Aorta (tissue), 5 donors: ENCODE measurements around the gene NUP93. TPM values are rescaled to one million over a fixed set of nuclear protein-coding genes. Genes with fewer than 3 reads are reported as not detected.

ENCODE experiments used
- ATAC-seq: fragments of 200-7000 bp; cut with Tn5 transposase; one replicate; pipeline ENCODE4 v1.9.1; 2022; ENCODE audit warnings: moderate library complexity; ENCODE audit not compliant: low FRiP score
- DNase-seq, 2 donors: peaks; one replicate each; pipeline ENCODE4 v3.0.0-alpha.2; 2020
- H3K27ac ChIP-seq, 2 donors: one replicate each; pipeline ENCODE4 v1.5.1; 2013; ENCODE audit warnings: low read length in 2 of 2, mild to moderate bottlenecking in 2 of 2, moderate library complexity in 2 of 2, control low read depth in 1 of 2, inconsistent platforms in 1 of 2, low read depth in 1 of 2
- H3K27me3 ChIP-seq, 2 donors: one replicate each; pipeline ENCODE4 v1.6.1; 2013; ENCODE audit warnings: control low read depth in 1 of 2, low read length in 1 of 2, mild to moderate bottlenecking in 1 of 2, moderate library complexity in 1 of 2; ENCODE audit not compliant: insufficient read depth in 2 of 2, control insufficient read depth in 1 of 2
- H3K36me3 ChIP-seq, 2 donors: one replicate each; pipeline ENCODE4 v1.6.1; 2013; ENCODE audit warnings: control low read depth in 1 of 2, low read length in 1 of 2, mild to moderate bottlenecking in 1 of 2; ENCODE audit not compliant: insufficient read depth in 2 of 2, control insufficient read depth in 1 of 2
- H3K4me1 ChIP-seq, 2 donors: one replicate each; pipeline ENCODE4 v1.6.1; 2013; ENCODE audit warnings: low read length in 2 of 2, control low read depth in 1 of 2, mild to moderate bottlenecking in 1 of 2, moderate library complexity in 1 of 2; ENCODE audit not compliant: insufficient read depth in 2 of 2, control insufficient read depth in 1 of 2
- H3K4me3 ChIP-seq, 2 donors: one replicate each; pipeline ENCODE4 v1.5.1; 2013; ENCODE audit warnings: low read length in 2 of 2, control low read depth in 1 of 2, mild to moderate bottlenecking in 1 of 2
- H3K9me3 ChIP-seq: one replicate; pipeline ENCODE4 v1.6.1; 2013; ENCODE audit warnings: mild to moderate bottlenecking, low read length; ENCODE audit not compliant: control insufficient read depth
- WGBS, 2 donors: extraction: QIAGEN DNeasy Blood & Tissue Kit; methylation state at CpG; one replicate each; pipeline ENCODE4 v1.1.7; 2013; 5-methylcytosine and 5-hydroxymethylcytosine counted together
- intact Hi-C, 2 donors: fragments of 100-400 bp; cut with DNase I; formaldehyde crosslinking; loops; one replicate each; pipeline versions ENCODE4 v1.14.2 to v1.15.0; 2022
- polyA plus RNA-seq, 2 donors: library from polyadenylated mRNA; stranded (reverse); fragments of 200-250 nt; gene quantifications; one replicate each; pipeline ENCODE4 v1.2.3, GENCODE V29; 2013
- total RNA-seq, 2 donors: library from RNA; stranded (reverse); fragmentation: NEBNext Ultra II Directional; extraction: Animal tissue kit (Norgen Biotek cat#: 25700); gene quantifications; one replicate each; pipeline ENCODE4 v1.2.1, GENCODE V29; 2021
- donor health status: healthy with polysubstance abuse.
- donor health status: Bipolar disorder and iron deficiency.
- donor health status: DM: no; HTN: no; CAD: no.
- donor health status: DM: no; HTN: no; CAD: no.
- donor health status: DM: yes; HTN: yes; CAD: no.

The NUP93 gene
- total and polyA plus RNA-seq, 4 donors: 32.9 to 57.5 (median 43.8) TPM

GRCh38 chr16:56743840-56744239, 13.9 kb downstream of the NUP93 start:
- H3K36me3 ChIP-seq: no peaks in the 10 kb centered on the region
- WGBS, 2 donors: 89 to 91% methylated on average over 4 of the region's 4 CpGs
- intact Hi-C loops: no loop called here
- ATAC-seq (peak; percentile 64), DNase-seq (no peak)
- no peak overlapping the region for H3K27ac ChIP-seq
- H3K4me3 ChIP-seq: no peak overlapping the region
- no peaks in the 10 kb centered on the region for H3K27me3 ChIP-seq
- H3K9me3 ChIP-seq: no peaks in the 10 kb centered on the region
- peaks cover 2 to 6% of the 10 kb centered on the region in 2 donors for H3K4me1 ChIP-seq

DNA sequence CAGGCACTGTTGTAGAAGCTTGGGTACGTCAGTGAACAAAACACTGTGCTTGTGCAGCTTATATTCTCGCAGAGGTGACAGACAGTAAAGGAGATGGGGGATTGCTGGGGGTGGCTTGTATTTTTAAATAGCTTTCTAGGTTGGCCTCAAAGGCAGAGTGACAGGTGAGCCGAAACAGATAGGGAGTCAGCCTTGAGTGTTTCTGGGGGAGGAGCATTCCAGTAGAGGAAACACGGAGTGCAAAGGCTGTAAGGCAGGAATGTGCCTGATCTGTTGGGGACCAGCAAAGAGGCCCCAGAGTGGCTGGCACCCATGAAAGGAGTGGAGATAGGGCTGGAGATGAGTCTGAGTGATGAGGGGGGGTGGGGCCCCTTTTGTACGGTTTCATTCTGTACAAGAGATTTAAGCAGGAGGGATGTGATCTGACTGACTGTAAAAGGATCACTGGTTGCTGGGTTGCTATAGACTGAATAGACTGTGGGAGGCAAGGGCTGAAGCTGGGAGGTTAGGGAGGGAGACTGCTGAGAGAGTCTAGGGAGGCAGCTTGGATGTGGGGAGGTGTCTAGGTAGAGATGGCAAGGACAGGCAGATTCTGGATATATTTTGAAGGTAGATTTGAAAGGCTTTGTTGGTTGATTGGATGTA, 15.2 kb downstream of the NUP93 start:
- Histone ChIP-seq H3K9me3 (no peaks in the 10 kb centered on the region), H3K27ac (peak overlapping the region in 1 of 2 donors; percentile 60), H3K36me3 (no peaks in the 10 kb centered on the region), H3K27me3 (no peaks in the 10 kb centered on the region), H3K4me3 (no peak overlapping the region), H3K4me1 (peaks cover 2 to 6% of the 10 kb centered on the region in 2 donors)
- WGBS, 2 donors: 88 to 91% methylated on average over 5 of the region's 5 CpGs
- intact Hi-C loops: loop anchor here in 1 of 2 donors (5.0 kb wide), 1 partner anchor 52 kb away; no protein-coding TSS in a partner anchor
- ATAC-seq (no peak), DNase-seq (no peak)

GRCh38 chr16:56747486-56748045, 17.6 kb downstream of the NUP93 start:
- H3K4me1 ChIP-seq: peaks cover 2 to 6% of the 10 kb centered on the region in 2 donors
- H3K27ac ChIP-seq: no peak overlapping the region
- 0 to 9% methylated on average over 1 of the region's 1 CpG for WGBS, 2 donors
- H3K9me3 ChIP-seq: no peaks in the 10 kb centered on the region
- no peaks in the 10 kb centered on the region for H3K27me3 ChIP-seq
- no peak overlapping the region for H3K4me3 ChIP-seq
- no peaks in the 10 kb centered on the region for H3K36me3 ChIP-seq
- DNase-seq: no peak
- intact Hi-C loops: loop anchor here in 1 of 2 donors (5.0 kb wide), 1 partner anchor 50 kb away; no protein-coding TSS in a partner anchor
- no peak for ATAC-seq

DNA sequence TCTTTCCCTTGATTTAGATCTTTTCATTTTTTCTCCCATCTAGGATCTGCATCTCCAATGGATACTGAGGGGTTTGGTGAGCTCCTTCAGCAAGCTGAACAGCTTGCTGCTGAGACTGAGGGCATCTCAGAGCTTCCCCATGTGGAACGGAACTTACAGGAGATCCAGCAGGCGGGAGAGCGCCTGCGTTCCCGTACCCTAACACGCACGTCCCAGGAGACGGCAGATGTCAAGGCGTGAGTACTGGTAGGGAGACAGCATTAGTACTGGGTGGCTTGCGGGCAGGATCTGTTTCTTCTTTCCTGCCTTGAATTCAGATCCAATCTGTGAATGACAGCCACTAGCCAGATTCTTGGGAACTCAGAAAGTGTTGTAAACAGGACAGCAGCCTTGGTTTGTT, 18.3 kb downstream of the NUP93 start:
- H3K36me3 ChIP-seq: no peaks in the 10 kb centered on the region
- H3K27me3 ChIP-seq: no peaks in the 10 kb centered on the region
- no peak for ATAC-seq
- H3K4me3 ChIP-seq: no peak overlapping the region
- H3K4me1 ChIP-seq: peaks cover 2 to 6% of the 10 kb centered on the region in 2 donors
- 92 to 93% methylated on average over 10 of the region's 10 CpGs for WGBS, 2 donors
- H3K9me3 ChIP-seq: no peaks in the 10 kb centered on the region
- DNase-seq: no peak
- H3K27ac ChIP-seq: peak overlapping the region in 1 of 2 donors; percentile 47
- intact Hi-C loops: loop anchor here in 1 of 2 donors (5.0 kb wide), 1 partner anchor 49 kb away; no protein-coding TSS in a partner anchor

- Histone ChIP-seq H3K36me3 (no peaks in the 10 kb centered on the region), H3K9me3 (no peaks in the 10 kb centered on the region), H3K4me1 (peaks cover 2 to 6% of the 10 kb centered on the region in 2 donors), H3K27ac (peak overlapping the region; percentile 26 to 45), H3K27me3 (no peaks in the 10 kb centered on the region), H3K4me3 (no peak overlapping the region)
- ATAC-seq (no peak), DNase-seq (no peak)
- 50 to 59% methylated on average over 3 of the region's 3 CpGs for WGBS, 2 donors
- intact Hi-C loops: loop anchor here in 1 of 2 donors (5.0 kb wide), 1 partner anchor 48 kb away; no protein-coding TSS in a partner anchor
These were observed 18.9 kb downstream of the NUP93 start for GRCh38 chr16:56748826-56749225.

DNA sequence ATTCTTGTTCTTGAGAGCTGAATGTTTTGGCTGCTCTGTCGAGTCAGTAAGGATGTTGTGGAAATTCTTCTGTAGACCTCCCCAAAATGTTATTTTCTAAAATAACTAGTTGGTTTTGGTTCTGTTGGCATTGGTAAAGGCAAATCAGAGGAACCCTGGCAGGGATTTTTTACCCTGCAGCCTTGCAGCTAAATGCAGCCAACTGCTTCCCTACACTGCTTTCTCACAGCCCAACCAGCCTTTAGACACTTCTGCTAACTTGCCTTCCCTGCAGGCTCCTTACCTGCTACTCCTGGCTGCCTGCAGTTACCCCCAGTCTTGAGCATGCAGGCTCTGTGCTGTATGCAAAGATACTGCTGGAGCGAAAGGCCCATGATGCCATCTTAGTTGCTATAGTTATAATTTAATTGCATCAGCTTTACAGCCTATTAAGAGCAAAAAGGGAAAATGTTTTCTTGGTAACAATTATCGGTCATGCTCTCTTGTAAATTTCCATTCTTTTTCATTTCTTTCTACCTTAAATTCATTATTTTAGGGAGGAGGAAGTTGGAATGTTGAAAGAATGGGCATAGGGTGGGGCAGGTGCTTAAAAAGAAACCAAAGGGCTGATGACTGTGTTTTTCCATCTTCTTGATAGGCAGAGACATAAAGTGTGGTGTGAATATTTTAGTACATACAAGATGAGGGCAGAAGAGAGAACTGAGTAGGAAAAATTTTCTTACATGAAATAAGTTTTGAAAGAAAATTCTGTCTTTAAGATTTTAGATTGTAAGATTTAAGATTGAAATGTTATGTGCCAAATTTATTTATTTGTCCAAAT, 20.0 kb downstream of the NUP93 start:
- 39 to 44% methylated on average over 3 of the region's 3 CpGs for WGBS, 2 donors
- H3K9me3 ChIP-seq: no peaks in the 10 kb centered on the region
- ATAC-seq: no peak
- H3K27me3 ChIP-seq: no peaks in the 10 kb centered on the region
- peaks cover 2 to 6% of the 10 kb centered on the region in 2 donors for H3K4me1 ChIP-seq
- intact Hi-C loops: loop anchor here in 1 of 2 donors (5.0 kb wide), 1 partner anchor 47 kb away; no protein-coding TSS in a partner anchor
- H3K36me3 ChIP-seq: no peaks in the 10 kb centered on the region
- no peak overlapping the region for H3K4me3 ChIP-seq
- H3K27ac ChIP-seq: peak overlapping the region; percentile 45 to 89
- no peak for DNase-seq

- H3K4me3 ChIP-seq: no peak overlapping the region
- H3K27me3 ChIP-seq: no peaks in the 10 kb centered on the region
- H3K4me1 ChIP-seq: no peaks in the 10 kb centered on the region
- ATAC-seq: no peak
- no peaks in the 10 kb centered on the region for H3K9me3 ChIP-seq
- H3K27ac ChIP-seq: no peak overlapping the region
- intact Hi-C loops: no loop called here
- H3K36me3 ChIP-seq: no peaks in the 10 kb centered on the region
- DNase-seq: no peak
These were observed 23.5 kb downstream of the NUP93 start for GRCh38 chr16:56753410-56753809.

DNA sequence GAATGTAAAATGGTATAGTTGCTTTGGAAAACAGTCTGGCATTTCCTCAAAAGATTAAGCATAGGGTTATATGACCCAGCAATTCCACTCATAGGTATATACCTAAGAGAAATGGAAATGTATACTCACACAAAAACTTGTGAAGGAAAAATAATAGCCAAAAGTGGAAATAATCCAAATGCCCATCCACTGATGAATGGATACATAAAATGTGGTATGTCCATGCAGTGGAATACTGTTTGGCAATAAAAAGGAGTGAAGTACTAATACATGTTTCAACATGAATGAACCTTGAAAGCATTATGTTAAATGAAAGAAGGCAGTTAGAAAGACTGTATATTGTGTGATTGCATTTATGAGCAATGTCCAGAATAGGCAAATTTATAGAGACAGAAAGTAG, 25.1 kb downstream of the NUP93 start:
- H3K4me3 ChIP-seq: no peak overlapping the region
- intact Hi-C loops: no loop called here

More for the DNA sequence above, 25.1 kb downstream of the NUP93 start:
- peaks cover 0 to 3% of the 10 kb centered on the region in 2 donors for H3K4me1 ChIP-seq
- ATAC-seq: no peak
- DNase-seq: no peak
- no peaks in the 10 kb centered on the region for H3K27me3 ChIP-seq
- H3K9me3 ChIP-seq: no peaks in the 10 kb centered on the region
- H3K36me3 ChIP-seq: no peaks in the 10 kb centered on the region
- H3K27ac ChIP-seq: no peak overlapping the region
